ENCODE data around the gene AUNIP. TPM values are rescaled to one million over a fixed set of nuclear protein-coding genes. Genes with fewer than 3 reads are reported as not detected.

Gene AUNIP
- total and polyA plus RNA-seq, 2 experiments from 2014 or later = 20.9 to 21.9 TPM

DNA sequence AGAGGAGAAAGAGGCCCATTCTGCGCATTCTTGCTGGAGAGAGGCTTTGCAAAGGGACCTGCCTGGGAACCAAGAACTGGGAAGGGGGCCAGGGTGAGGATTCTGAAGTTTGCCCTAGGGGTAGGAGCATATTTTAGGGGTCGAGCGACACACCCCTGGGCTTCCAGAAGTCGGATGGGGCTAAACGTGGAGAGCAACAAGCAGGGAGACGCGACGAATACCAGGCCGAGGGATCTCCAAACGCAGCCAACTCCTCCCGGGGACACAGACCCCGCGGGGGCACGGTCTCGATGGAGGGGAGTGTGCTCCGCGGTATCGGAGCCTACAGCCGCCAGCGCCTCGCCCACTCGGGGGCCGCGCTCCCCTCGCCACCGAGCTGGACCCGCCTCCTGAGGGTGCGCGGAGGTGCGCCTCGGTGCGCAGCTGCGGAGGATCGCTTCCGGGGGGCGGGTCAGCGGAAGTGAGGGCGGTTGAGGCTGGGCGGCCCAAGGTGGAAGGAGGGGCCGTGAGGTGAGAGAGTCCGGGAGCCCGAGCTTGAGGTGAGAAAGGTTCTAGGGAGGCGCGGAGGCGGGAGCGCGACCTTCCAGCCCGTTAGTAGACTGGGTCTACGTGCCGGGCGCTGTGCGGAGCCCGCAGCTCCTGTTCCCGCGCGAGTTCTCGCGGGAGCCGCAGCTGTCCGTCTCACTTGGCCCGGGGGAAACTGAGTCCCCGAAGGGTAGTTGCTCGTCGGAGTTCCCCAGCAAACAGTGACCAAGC is 39.6 kb downstream of the AUNIP start, which contains the start of gene MTFR1L (continued):
- TF ChIP-seq STAT1 (IDR thresholded peaks at IDR 0.05; ENCODE audit: unreplicated experiment) (no peak), EZH2 (IDR thresholded peaks at IDR 0.05; ENCODE audit: low read depth, unreplicated experiment) (no peak), EZH2phosphoT487 (IDR thresholded peaks at IDR 0.05; ENCODE audit: unreplicated experiment) (no peak), NANOG (IDR thresholded peaks at IDR 0.05; ENCODE audit: borderline replicate concordance) (no peak), JUNB (IDR thresholded peaks at IDR 0.05; ENCODE audit: unreplicated experiment) (no peak), ZNF331 (CRISPR knock-in tag; IDR thresholded peaks at IDR 0.05; ENCODE audit: low read depth) (no peak)
- TF ChIP-seq, protein P1, sequence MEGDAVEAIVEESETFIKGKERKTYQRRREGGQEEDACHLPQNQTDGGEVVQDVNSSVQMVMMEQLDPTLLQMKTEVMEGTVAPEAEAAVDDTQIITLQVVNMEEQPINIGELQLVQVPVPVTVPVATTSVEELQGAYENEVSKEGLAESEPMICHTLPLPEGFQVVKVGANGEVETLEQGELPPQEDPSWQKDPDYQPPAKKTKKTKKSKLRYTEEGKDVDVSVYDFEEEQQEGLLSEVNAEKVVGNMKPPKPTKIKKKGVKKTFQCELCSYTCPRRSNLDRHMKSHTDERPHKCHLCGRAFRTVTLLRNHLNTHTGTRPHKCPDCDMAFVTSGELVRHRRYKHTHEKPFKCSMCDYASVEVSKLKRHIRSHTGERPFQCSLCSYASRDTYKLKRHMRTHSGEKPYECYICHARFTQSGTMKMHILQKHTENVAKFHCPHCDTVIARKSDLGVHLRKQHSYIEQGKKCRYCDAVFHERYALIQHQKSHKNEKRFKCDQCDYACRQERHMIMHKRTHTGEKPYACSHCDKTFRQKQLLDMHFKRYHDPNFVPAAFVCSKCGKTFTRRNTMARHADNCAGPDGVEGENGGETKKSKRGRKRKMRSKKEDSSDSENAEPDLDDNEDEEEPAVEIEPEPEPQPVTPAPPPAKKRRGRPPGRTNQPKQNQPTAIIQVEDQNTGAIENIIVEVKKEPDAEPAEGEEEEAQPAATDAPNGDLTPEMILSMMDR (conservative IDR thresholded peaks at IDR 0.05; ENCODE audit: low read depth in 2 of 2) = no peak
- TF ChIP-seq, protein P2, sequence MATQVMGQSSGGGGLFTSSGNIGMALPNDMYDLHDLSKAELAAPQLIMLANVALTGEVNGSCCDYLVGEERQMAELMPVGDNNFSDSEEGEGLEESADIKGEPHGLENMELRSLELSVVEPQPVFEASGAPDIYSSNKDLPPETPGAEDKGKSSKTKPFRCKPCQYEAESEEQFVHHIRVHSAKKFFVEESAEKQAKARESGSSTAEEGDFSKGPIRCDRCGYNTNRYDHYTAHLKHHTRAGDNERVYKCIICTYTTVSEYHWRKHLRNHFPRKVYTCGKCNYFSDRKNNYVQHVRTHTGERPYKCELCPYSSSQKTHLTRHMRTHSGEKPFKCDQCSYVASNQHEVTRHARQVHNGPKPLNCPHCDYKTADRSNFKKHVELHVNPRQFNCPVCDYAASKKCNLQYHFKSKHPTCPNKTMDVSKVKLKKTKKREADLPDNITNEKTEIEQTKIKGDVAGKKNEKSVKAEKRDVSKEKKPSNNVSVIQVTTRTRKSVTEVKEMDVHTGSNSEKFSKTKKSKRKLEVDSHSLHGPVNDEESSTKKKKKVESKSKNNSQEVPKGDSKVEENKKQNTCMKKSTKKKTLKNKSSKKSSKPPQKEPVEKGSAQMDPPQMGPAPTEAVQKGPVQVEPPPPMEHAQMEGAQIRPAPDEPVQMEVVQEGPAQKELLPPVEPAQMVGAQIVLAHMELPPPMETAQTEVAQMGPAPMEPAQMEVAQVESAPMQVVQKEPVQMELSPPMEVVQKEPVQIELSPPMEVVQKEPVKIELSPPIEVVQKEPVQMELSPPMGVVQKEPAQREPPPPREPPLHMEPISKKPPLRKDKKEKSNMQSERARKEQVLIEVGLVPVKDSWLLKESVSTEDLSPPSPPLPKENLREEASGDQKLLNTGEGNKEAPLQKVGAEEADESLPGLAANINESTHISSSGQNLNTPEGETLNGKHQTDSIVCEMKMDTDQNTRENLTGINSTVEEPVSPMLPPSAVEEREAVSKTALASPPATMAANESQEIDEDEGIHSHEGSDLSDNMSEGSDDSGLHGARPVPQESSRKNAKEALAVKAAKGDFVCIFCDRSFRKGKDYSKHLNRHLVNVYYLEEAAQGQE (IDR thresholded peaks at IDR 0.05; ENCODE audit: unreplicated experiment) = no peak

DNA sequence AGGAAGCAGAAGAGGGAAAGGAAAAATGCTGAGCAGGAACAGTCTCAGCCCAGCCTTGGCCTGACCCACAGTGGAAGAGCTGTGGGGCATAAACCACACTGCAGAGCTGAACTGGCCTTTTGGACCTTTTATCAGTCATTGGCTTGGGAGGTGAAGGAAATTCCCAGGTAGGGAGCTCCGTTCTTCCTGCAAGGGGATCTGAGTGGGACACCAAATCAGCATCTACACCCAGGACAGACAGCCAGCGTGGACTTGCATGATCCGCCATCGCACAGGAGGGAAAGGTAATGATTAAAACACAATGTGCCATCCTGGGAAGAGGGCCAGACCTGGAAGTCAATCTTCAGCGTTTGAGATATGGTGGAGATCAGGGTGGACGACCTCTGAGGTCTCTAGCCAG is 40.7 kb downstream of the AUNIP start:
- Histone ChIP-seq H3F3A (replicated peaks; ENCODE audit: low read depth) (peaks cover 18% of the 10 kb centered on the region), H3K9me2 (ENCODE audit: insufficient read depth) (no peaks in the 10 kb centered on the region), H4K20me1 (replicated peaks; ENCODE audit: insufficient read depth) (0 out of 2 replicates have a peak, but pooled peaks cover 6% of the 10 kb centered on the region), H3K79me2 (replicated peaks; ENCODE audit: insufficient read depth) (0 out of 2 replicates have a peak, but pooled peaks cover 2% of the 10 kb centered on the region), H3K4me2 (peak overlapping the region; percentile 99), H3K36me3 (ENCODE audit: insufficient read depth) (no peaks in the 10 kb centered on the region), H2AFZ (no peak overlapping the region), H3K4me3 (peak overlapping the region; percentile 94), H3K4me1 (ENCODE audit: insufficient read depth) (peaks cover 24% of the 10 kb centered on the region), H3K27ac (ENCODE audit: low read depth) (peak overlapping the region; percentile 80; the same call in 1 of the 2 replicates), H3K27me3 (ENCODE audit: insufficient read depth) (peaks cover 13% of the 10 kb centered on the region)
- TF ChIP-seq EZH2phosphoT487 (IDR thresholded peaks at IDR 0.05; ENCODE audit: unreplicated experiment) = no peak
- TF ChIP-seq POLR2AphosphoS5 (IDR thresholded peaks at IDR 0.05; ENCODE audit: low read depth) = no peak
- DNase-seq (ENCODE audit: low spot score) (no peak), ATAC-seq (no peak)
- Mint-ChIP-seq H3K36me3 (ENCODE audit: low read depth) (peaks cover 11% of the 10 kb centered on the region; the same call in 1 of the 3 replicates), H3K9me3 (no peaks in the 10 kb centered on the region), H3K27me3 (ENCODE audit: insufficient read depth, low read depth, poor library complexity) (peaks cover 19% of the 10 kb centered on the region), H3K27ac (peak overlapping the region; percentile 22), H3K4me3 (peak overlapping the region; percentile 100), H3K4me1 (peaks cover 30% of the 10 kb centered on the region)

Measured in GM23338 (cell line).